Naive thymus-derived CD4-positive, alpha-beta T cell (primary cell): ENCODE data around the gene CSTPP1. TPM values are rescaled to one million over a fixed set of nuclear protein-coding genes. Genes with fewer than 3 reads are reported as not detected.
"Not testable (repeated sequence)": the region's sequence is repeated elsewhere in the genome, so short reads cannot be mapped to it uniquely, and the experiment has no call there.

Experiments
- ATAC-seq: fragments of 150-1000 bp; cut with Tn5 transposase; 2 replicates; pipeline ENCODE4 v1.10.0; 2021; ENCODE audit warnings: mild to moderate bottlenecking, moderate library complexity
- CTCF ChIA-PET: fragments of 350-600 bp; sonication (Branson Sonifier 250); formaldehyde crosslinking; loops from one replicate; lab custom pipeline; 2021; ENCODE audit warnings: antibody characterized with exemption; lab: Charles Lee
- POLR2A ChIA-PET: fragments of 350-600 bp; sonication (Branson Sonifier 250); formaldehyde crosslinking; loops from one replicate; lab custom pipeline; 2021; ENCODE audit warnings: antibody characterized with exemption, inconsistent platforms; lab: Charles Lee
- DNase-seq, 9 donors: peaks; one replicate each; pipeline versions ENCODE4 v3.0.0 to v3.0.0-alpha.2; 2020 to 2022; ENCODE audit warnings: mixed read lengths in 1 of 9
- H3K27ac ChIP-seq: one replicate; pipeline ENCODE4 v1.7.0; 2013; ENCODE audit warnings: mild to moderate bottlenecking, low read depth, low read length, moderate library complexity
- H3K27me3 ChIP-seq, 2 donors: one replicate each; pipeline ENCODE4 v1.7.0; 2013; ENCODE audit warnings: low read length in 2 of 2, mild to moderate bottlenecking in 2 of 2, moderate library complexity in 2 of 2; ENCODE audit not compliant: control insufficient read depth in 2 of 2, insufficient read depth in 2 of 2
- H3K36me3 ChIP-seq, 3 experiments: 1 replicate in 2 of 3; 2 replicates in 1 of 3; pipeline ENCODE4 v1.7.0; 2013; ENCODE audit warnings: low read length in 3 of 3, mild to moderate bottlenecking in 3 of 3, moderate library complexity in 1 of 3; ENCODE audit not compliant: insufficient read depth in 3 of 3, control insufficient read depth in 2 of 3
- H3K4me1 ChIP-seq, 2 donors: one replicate each; pipeline ENCODE4 v1.7.0; 2013; ENCODE audit warnings: low read length in 2 of 2, mild to moderate bottlenecking in 2 of 2, moderate library complexity in 1 of 2; ENCODE audit not compliant: control insufficient read depth in 2 of 2, insufficient read depth in 2 of 2
- H3K4me3 ChIP-seq: 2 replicates; pipeline ENCODE4 v1.7.0; 2013; ENCODE audit warnings: mild to moderate bottlenecking, low read length
- H3K9me3 ChIP-seq, 3 experiments: 1 replicate in 2 of 3; 2 replicates in 1 of 3; pipeline ENCODE4 v1.7.0; 2013; ENCODE audit warnings: low read length in 3 of 3; ENCODE audit not compliant: control insufficient read depth in 2 of 3
- H3K27ac Mint-ChIP-seq, 9 donors: one replicate each; pipeline ENCODE4 v1.8.0; 2020 to 2022; ENCODE audit warnings: mixed read lengths in 9 of 9, mild to moderate bottlenecking in 8 of 9, moderate library complexity in 5 of 9, inconsistent platforms in 2 of 9
- H3K27me3 Mint-ChIP-seq, 5 donors: one replicate each; pipeline ENCODE4 v1.8.0; 2021 to 2022; ENCODE audit warnings: mixed read lengths in 5 of 5, mild to moderate bottlenecking in 1 of 5
- H3K36me3 Mint-ChIP-seq, 5 donors: one replicate each; pipeline ENCODE4 v1.8.0; 2020 to 2022; ENCODE audit warnings: mixed read lengths in 5 of 5, mild to moderate bottlenecking in 3 of 5, inconsistent platforms in 1 of 5
- H3K4me1 Mint-ChIP-seq, 7 donors: one replicate each; pipeline ENCODE4 v1.8.0; 2020 to 2022; ENCODE audit warnings: mixed read lengths in 7 of 7, mild to moderate bottlenecking in 3 of 7, inconsistent platforms in 1 of 7
- H3K4me3 Mint-ChIP-seq, 10 donors: one replicate each; pipeline ENCODE4 v1.8.0; 2020 to 2022; ENCODE audit warnings: mild to moderate bottlenecking in 10 of 10, mixed read lengths in 10 of 10, moderate library complexity in 6 of 10, inconsistent platforms in 2 of 10
- H3K9me3 Mint-ChIP-seq, 11 donors: one replicate each; pipeline ENCODE4 v1.8.0; 2020 to 2022; ENCODE audit warnings: mixed read lengths in 11 of 11, mild to moderate bottlenecking in 4 of 11, inconsistent platforms in 1 of 11, moderate library complexity in 1 of 11
- intact Hi-C, 2 donors: fragments of 100-400 bp; cut with micrococcal nuclease; formaldehyde crosslinking; loops; one replicate each; pipeline ENCODE4 v1.15.1; 2023
- polyA plus RNA-seq, 2 donors: library from polyadenylated mRNA; unstranded; fragments of 300-500 nt; fragmentation: Illumina TruSeq; gene quantifications; one replicate each; pipeline ENCODE4 v1.2.3, GENCODE V29; 2021
- total RNA-seq, 6 experiments: library from RNA in 5 of 6; stranded (reverse) in 5 of 6; gene quantifications; 1 replicate in 5 of 6; 2 replicates in 1 of 6; pipeline ENCODE4 v1.2.3 and lab custom pipeline; 2021 to 2026

CSTPP1 gene
- total and polyA plus RNA-seq, 7 experiments from 2014 or later = 9.3 to 18.6 (median 16.1) TPM

DNA sequence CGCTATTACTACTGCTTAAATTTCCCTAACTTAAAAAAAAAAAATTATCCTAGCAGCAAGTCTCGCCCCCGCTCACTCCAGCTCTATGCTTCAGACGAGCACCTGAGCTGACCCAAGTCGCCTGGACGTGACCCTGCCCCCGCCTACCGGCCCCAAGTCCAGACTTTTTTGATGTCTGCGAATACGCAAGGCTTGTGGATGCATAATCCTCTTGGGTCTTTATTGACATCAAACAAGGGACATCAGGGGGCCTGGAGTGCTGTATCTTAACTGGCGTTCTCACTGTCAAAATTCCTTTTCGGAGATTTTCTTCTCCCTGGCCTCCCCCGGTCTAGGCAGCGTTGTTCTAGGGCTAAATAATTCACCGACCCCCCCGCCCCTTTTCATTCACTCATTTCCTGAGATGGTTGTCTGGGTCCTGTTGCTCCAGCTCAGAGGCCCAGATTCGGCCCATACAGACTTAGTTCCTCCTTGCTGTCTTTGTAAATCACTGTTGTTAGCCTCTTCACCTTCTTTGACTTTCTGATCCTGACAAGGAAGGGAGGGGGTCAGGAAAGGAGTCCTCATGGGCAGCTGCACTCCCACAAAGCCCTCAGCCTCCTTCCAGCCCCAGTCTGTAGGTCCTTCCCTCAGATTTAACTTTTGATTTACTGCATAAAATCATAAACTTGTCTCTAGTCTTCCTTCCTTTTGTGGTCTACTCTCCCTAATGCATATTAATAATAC, 17.6 kb upstream of the CSTPP1 start:
- Histone ChIP-seq H3K4me1 (peaks cover 13% of the 10 kb centered on the region in 2 donors), H3K27me3 (peaks cover 8 to 18% of the 10 kb centered on the region in 2 donors), H3K27ac (no peak overlapping the region), H3K4me3 (no peak overlapping the region), H3K9me3 (no peaks in the 10 kb centered on the region), H3K36me3 (no peaks in the 10 kb centered on the region)
- H3K27me3 Mint-ChIP-seq = peaks cover 45 to 60% (median 46%) of the 10 kb centered on the region in 5 donors
- peak overlapping the region in 2 of 9 donors; percentile 42 to 48 for H3K27ac Mint-ChIP-seq
- DNase-seq (no peak), ATAC-seq (no peak)
- H3K36me3 Mint-ChIP-seq = peaks cover 0 to 4% (median 0%) of the 10 kb centered on the region in 5 donors
- H3K4me3 Mint-ChIP-seq = peak overlapping the region; percentile 46 to 91 (median 78)
- H3K4me1 Mint-ChIP-seq = peaks cover 20 to 31% (median 25%) of the 10 kb centered on the region in 7 donors
- ChIA-PET CTCF (interaction anchor here (0.6 to 1.0 kb wide), 3 partner anchors 217 to 242 kb away, joined by 3 to 5 read pairs (median 4); no protein-coding TSS in a partner anchor), POLR2A (no interaction called here)
- peaks cover 0 to 2% (median 0%) of the 10 kb centered on the region in 11 donors for H3K9me3 Mint-ChIP-seq
- intact Hi-C loops = no loop called here

- H3K4me1 Mint-ChIP-seq = peaks cover 20 to 31% (median 25%) of the 10 kb centered on the region in 7 donors
- ATAC-seq = no peak
- no peak for DNase-seq
- Histone ChIP-seq H3K9me3 (no peaks in the 10 kb centered on the region), H3K4me1 (peaks cover 13% of the 10 kb centered on the region in 2 donors), H3K4me3 (no peak overlapping the region), H3K27me3 (peaks cover 4 to 18% of the 10 kb centered on the region in 2 donors), H3K36me3 (no peaks in the 10 kb centered on the region), H3K27ac (no peak overlapping the region)
- intact Hi-C loops = loop anchor here (1.0 kb wide), 3 partner anchors 16 to 241 kb away; partner anchors contain the start of gene CSTPP1 (in 1 of the 2)
- ChIA-PET CTCF (interaction anchor here (1.3 kb wide), 1 partner anchor 234 kb away, joined by 3 read pairs; no protein-coding TSS in a partner anchor), POLR2A (no interaction called here)
- peaks cover 0 to 2% (median 0%) of the 10 kb centered on the region in 11 donors for H3K9me3 Mint-ChIP-seq
- H3K27me3 Mint-ChIP-seq = peaks cover 30 to 49% (median 36%) of the 10 kb centered on the region in 5 donors
- peaks cover 0 to 4% (median 0%) of the 10 kb centered on the region in 5 donors for H3K36me3 Mint-ChIP-seq
- H3K27ac Mint-ChIP-seq = no peak overlapping the region
- H3K4me3 Mint-ChIP-seq = no peak overlapping the region
Measured at GRCh38 chr11:46920755-46921154, 15.8 kb upstream of the CSTPP1 start.

GRCh38 chr11:46927928-46928327, 8.6 kb upstream of the CSTPP1 start:
- H3K27ac ChIP-seq, H3K36me3 ChIP-seq, H3K4me3 ChIP-seq, H3K36me3 Mint-ChIP-seq, H3K4me1 Mint-ChIP-seq, H3K4me3 Mint-ChIP-seq, H3K4me1 ChIP-seq, H3K9me3 Mint-ChIP-seq, H3K9me3 ChIP-seq, DNase-seq, ATAC-seq, CTCF ChIA-PET, intact Hi-C loops, H3K27me3 ChIP-seq, POLR2A ChIA-PET: not testable (repeated sequence)
- Mint-ChIP-seq H3K27ac (peak overlapping the region in 1 of 9 donors; percentile 55), H3K27me3 (peaks cover 12 to 36% (median 29%) of the 10 kb centered on the region in 5 donors)

DNA sequence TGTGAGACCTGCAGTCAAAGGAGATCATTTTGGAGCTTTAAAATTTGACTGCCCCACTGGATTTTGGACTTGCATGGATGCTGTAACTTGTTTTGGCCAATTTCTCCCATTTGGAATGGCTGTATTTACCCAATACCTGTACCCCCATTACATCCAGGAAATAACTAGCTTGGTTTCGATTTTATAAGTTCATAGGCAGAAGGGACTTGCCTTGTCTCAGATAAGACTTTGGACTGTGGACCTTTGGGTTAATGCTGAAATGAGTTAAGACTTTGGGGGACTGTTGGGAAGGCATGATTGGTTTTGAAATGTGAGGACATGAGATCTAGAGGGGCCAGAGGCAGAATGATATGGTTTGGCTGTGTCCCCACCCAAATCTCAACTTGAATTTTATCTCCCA, 7.9 kb upstream of the CSTPP1 start:
- POLR2A ChIA-PET, H3K9me3 ChIP-seq, ATAC-seq, H3K4me3 ChIP-seq, H3K27ac ChIP-seq, H3K27me3 ChIP-seq, DNase-seq, H3K4me1 ChIP-seq, H3K9me3 Mint-ChIP-seq, H3K4me1 Mint-ChIP-seq, H3K27ac Mint-ChIP-seq, H3K36me3 ChIP-seq, CTCF ChIA-PET, H3K4me3 Mint-ChIP-seq, intact Hi-C loops, H3K36me3 Mint-ChIP-seq: not testable (repeated sequence)
- H3K27me3 Mint-ChIP-seq = peaks cover 12 to 37% (median 34%) of the 10 kb centered on the region in 5 donors

DNA sequence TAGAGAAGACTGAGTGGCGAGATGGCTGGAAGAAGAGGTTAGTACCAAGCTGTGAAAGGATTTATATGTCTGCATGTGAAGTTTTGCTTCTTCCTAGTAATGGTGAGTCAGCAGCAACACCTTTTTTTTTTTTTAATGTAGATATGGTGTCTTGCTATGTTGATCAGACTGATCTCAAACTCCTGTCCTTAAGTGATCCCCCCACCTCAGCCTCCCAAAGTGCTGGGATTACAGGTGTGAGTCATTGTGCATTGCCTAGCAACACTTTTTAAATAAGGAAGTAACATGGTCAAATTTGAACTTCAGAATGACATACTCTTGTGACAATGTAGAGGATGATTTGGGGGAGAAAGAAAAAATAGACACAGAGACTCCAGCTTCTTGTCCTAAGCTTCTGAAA, 6.5 kb upstream of the CSTPP1 start:
- no peaks in the 10 kb centered on the region for H3K27me3 ChIP-seq
- CTCF ChIA-PET = no interaction called here
- H3K4me1 ChIP-seq = no peaks in the 10 kb centered on the region
- no peaks in the 10 kb centered on the region for H3K36me3 Mint-ChIP-seq
- DNase-seq (no peak), ATAC-seq (no peak)
- H3K36me3 ChIP-seq = no peaks in the 10 kb centered on the region
- peak overlapping the region in 1 of 9 donors; percentile 43 for H3K27ac Mint-ChIP-seq
- no peaks in the 10 kb centered on the region for H3K9me3 Mint-ChIP-seq
- intact Hi-C loops = loop anchor here in 1 of 2 donors (10.0 kb wide), 1 partner anchor 645 kb away; the partner anchor contains the start of genes KBTBD4 and NDUFS3
- H3K4me3 Mint-ChIP-seq = no peak overlapping the region
- H3K4me1 Mint-ChIP-seq = peaks cover 0 to 4% (median 0%) of the 10 kb centered on the region in 7 donors
- H3K9me3 ChIP-seq = no peaks in the 10 kb centered on the region
- no peak overlapping the region for H3K27ac ChIP-seq
- peaks cover 12 to 39% (median 32%) of the 10 kb centered on the region in 5 donors for H3K27me3 Mint-ChIP-seq
- no peak overlapping the region for H3K4me3 ChIP-seq
- POLR2A ChIA-PET = no interaction called here

- no peak overlapping the region for H3K4me3 ChIP-seq
- ChIA-PET POLR2A (no interaction called here), CTCF (interaction anchor here (1.1 to 1.2 kb wide), 2 partner anchors 16 to 211 kb away, joined by 3 read pairs; no protein-coding TSS in a partner anchor)
- H3K36me3 ChIP-seq = no peaks in the 10 kb centered on the region
- no peak overlapping the region for H3K27ac ChIP-seq
- H3K36me3 Mint-ChIP-seq = peaks cover 0 to 17% (median 0%) of the 10 kb centered on the region in 5 donors
- H3K9me3 Mint-ChIP-seq = no peaks in the 10 kb centered on the region
- peaks cover 0 to under 1% of the 10 kb centered on the region in 2 donors for H3K4me1 ChIP-seq
- H3K9me3 ChIP-seq = no peaks in the 10 kb centered on the region
- H3K4me3 Mint-ChIP-seq = no peak overlapping the region
- DNase-seq = no peak
- H3K27me3 ChIP-seq = no peaks in the 10 kb centered on the region
- no peak overlapping the region for H3K27ac Mint-ChIP-seq
- ATAC-seq = no peak
- intact Hi-C loops = no loop called here
- peaks cover 0 to 7% (median 4%) of the 10 kb centered on the region in 7 donors for H3K4me1 Mint-ChIP-seq
- no peaks in the 10 kb centered on the region for H3K27me3 Mint-ChIP-seq
Measured at GRCh38 chr11:46942172-46942571, 5.6 kb downstream of the CSTPP1 start.
